Measurements from ENCODE around the gene NUP210L. TPM values are rescaled to one million over a fixed set of nuclear protein-coding genes. Genes with fewer than 3 reads are reported as not detected.
A peak's percentile ranks its signal among the peaks of the same experiment; 100 is the strongest.

NUP210L gene
- total and polyA plus RNA-seq, 2 of the 13 experiments (the other 11 are each of a cell fraction or from before 2014, with no cell fraction given): not detected

DNA sequence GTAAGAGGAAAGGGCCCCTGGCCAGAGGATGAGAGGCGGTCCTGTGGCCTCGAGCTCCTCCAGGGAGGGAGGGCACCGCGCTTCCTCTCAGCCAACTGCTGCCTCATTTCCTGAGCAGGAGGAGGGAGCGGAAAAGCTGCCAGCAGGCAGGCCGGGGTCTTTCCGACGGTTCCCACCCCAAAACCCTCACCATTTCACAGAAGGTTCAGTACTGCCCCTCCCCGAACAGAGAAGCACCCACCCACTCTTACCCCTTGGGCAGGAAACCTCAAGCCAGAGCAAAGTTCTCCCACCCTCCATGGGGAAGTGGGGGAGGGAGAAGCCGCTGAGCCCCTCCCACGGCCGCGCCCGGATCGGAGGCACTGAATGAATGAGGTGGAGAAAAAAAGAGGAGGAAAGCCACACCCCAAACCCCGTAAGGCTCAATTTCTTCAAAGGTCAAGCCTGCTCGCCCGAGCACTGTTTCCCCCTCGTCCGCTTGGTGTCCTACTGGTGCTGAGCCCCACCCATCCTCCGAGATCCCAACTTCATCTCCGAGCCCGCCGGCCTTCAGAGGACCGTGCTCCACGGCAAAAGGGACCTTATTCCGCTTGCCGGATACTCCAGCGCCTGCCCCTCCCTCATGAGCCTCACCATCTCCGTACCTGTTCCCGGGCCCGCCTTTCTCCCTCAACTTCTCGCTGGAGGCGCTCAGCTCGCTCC lies 27.6 kb upstream of the NUP210L start (continued):
- TF ChIP-seq, protein P1, sequence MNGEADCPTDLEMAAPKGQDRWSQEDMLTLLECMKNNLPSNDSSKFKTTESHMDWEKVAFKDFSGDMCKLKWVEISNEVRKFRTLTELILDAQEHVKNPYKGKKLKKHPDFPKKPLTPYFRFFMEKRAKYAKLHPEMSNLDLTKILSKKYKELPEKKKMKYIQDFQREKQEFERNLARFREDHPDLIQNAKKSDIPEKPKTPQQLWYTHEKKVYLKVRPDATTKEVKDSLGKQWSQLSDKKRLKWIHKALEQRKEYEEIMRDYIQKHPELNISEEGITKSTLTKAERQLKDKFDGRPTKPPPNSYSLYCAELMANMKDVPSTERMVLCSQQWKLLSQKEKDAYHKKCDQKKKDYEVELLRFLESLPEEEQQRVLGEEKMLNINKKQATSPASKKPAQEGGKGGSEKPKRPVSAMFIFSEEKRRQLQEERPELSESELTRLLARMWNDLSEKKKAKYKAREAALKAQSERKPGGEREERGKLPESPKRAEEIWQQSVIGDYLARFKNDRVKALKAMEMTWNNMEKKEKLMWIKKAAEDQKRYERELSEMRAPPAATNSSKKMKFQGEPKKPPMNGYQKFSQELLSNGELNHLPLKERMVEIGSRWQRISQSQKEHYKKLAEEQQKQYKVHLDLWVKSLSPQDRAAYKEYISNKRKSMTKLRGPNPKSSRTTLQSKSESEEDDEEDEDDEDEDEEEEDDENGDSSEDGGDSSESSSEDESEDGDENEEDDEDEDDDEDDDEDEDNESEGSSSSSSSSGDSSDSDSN (CRISPR knock-in tag; IDR thresholded peaks at IDR 0.05): peak; percentile 9
- no peak for TF ChIP-seq ZNF713 (CRISPR knock-in tag; IDR thresholded peaks at IDR 0.05)
- TF ChIP-seq, protein P2, sequence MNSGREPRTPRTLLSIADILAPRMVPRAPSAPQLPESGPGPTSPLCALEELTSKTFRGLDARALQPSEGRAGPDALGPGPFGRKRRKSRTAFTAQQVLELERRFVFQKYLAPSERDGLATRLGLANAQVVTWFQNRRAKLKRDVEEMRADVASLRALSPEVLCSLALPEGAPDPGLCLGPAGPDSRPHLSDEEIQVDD (CRISPR knock-in tag; IDR thresholded peaks at IDR 0.05; ENCODE audit: borderline replicate concordance): 0 out of 2 replicates have a peak, but pooled peaks have one; percentile 31
- TF ChIP-seq KLF6 (CRISPR knock-in tag; IDR thresholded peaks at IDR 0.05): no peak
- TF ChIP-seq, protein P3, sequence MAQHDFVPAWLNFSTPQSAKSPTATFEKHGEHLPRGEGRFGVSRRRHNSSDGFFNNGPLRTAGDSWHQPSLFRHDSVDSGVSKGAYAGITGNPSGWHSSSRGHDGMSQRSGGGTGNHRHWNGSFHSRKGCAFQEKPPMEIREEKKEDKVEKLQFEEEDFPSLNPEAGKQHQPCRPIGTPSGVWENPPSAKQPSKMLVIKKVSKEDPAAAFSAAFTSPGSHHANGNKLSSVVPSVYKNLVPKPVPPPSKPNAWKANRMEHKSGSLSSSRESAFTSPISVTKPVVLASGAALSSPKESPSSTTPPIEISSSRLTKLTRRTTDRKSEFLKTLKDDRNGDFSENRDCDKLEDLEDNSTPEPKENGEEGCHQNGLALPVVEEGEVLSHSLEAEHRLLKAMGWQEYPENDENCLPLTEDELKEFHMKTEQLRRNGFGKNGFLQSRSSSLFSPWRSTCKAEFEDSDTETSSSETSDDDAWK (CRISPR knock-in tag; IDR thresholded peaks at IDR 0.05): no peak
- no peak for TF ChIP-seq ZFP90 (CRISPR knock-in tag; IDR thresholded peaks at IDR 0.05; ENCODE audit: borderline replicate concordance)
- TF ChIP-seq GLI4 (CRISPR knock-in tag; IDR thresholded peaks at IDR 0.05; ENCODE audit: borderline replicate concordance): 0 out of 2 replicates have a peak, but pooled peaks have one; percentile 38
- TF ChIP-seq, protein P4, sequence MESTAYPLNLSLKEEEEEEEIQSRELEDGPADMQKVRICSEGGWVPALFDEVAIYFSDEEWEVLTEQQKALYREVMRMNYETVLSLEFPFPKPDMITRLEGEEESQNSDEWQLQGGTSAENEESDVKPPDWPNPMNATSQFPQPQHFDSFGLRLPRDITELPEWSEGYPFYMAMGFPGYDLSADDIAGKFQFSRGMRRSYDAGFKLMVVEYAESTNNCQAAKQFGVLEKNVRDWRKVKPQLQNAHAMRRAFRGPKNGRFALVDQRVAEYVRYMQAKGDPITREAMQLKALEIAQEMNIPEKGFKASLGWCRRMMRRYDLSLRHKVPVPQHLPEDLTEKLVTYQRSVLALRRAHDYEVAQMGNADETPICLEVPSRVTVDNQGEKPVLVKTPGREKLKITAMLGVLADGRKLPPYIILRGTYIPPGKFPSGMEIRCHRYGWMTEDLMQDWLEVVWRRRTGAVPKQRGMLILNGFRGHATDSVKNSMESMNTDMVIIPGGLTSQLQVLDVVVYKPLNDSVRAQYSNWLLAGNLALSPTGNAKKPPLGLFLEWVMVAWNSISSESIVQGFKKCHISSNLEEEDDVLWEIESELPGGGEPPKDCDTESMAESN (CRISPR knock-in tag; conservative IDR thresholded peaks at IDR 0.05): no peak
- TF ChIP-seq ZFY (CRISPR knock-in tag; IDR thresholded peaks at IDR 0.05): no peak
- TF ChIP-seq ONECUT2 (CRISPR knock-in tag; IDR thresholded peaks at IDR 0.05): 0 out of 2 replicates have a peak, but pooled peaks have one; percentile 4
- 0 out of 2 replicates have a peak, but pooled peaks have one; percentile 76 for TF ChIP-seq ZNF569 (CRISPR knock-in tag; IDR thresholded peaks at IDR 0.05; ENCODE audit: borderline replicate concordance)
- TF ChIP-seq, protein P5, sequence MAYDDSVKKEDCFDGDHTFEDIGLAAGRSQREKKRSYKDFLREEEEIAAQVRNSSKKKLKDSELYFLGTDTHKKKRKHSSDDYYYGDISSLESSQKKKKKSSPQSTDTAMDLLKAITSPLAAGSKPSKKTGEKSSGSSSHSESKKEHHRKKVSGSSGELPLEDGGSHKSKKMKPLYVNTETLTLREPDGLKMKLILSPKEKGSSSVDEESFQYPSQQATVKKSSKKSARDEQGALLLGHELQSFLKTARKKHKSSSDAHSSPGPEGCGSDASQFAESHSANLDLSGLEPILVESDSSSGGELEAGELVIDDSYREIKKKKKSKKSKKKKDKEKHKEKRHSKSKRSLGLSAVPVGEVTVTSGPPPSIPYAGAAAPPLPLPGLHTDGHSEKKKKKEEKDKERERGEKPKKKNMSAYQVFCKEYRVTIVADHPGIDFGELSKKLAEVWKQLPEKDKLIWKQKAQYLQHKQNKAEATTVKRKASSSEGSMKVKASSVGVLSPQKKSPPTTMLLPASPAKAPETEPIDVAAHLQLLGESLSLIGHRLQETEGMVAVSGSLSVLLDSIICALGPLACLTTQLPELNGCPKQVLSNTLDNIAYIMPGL (CRISPR knock-in tag; IDR thresholded peaks at IDR 0.05; ENCODE audit: borderline replicate concordance in 1 of 2, low read depth in 1 of 2): peak in 1 of 2 experiments; percentile 8; a peak in 2 of 4 replicates
- peak; percentile 2; the same call in 1 of the 2 replicates for TF ChIP-seq ZNF510 (CRISPR knock-in tag; IDR thresholded peaks at IDR 0.05; ENCODE audit: low read depth)
- no peak for TF ChIP-seq ZNF207 (IDR thresholded peaks at IDR 0.05; ENCODE audit: borderline replicate concordance)
- TF ChIP-seq ARNT2 (CRISPR knock-in tag; IDR thresholded peaks at IDR 0.05; ENCODE audit: low read depth): no peak
- TF ChIP-seq ZSCAN30 (CRISPR knock-in tag; IDR thresholded peaks at IDR 0.05): no peak
- no peak for TF ChIP-seq ZNF17 (CRISPR knock-in tag; IDR thresholded peaks at IDR 0.05)
- TF ChIP-seq ZNF354B (CRISPR knock-in tag; IDR thresholded peaks at IDR 0.05): peak; percentile 86; the same call in 1 of the 2 replicates

Data from HepG2 (cell line).